ENCODE data around the gene KCNK2. TPM values are rescaled to one million over a fixed set of nuclear protein-coding genes. Genes with fewer than 3 reads are reported as not detected.
"Not testable (repeated sequence)": the region's sequence is repeated elsewhere in the genome, so short reads cannot be mapped to it uniquely, and the experiment has no call there.

The KCNK2 gene
- total RNA-seq, 1 donor = 0.10 TPM

GRCh38 chr1:215160351-215160750 is 77.8 kb downstream of the KCNK2 start:
- H3K4me3 ChIP-seq (ENCODE audit: low read length) = no peak overlapping the region
- no peaks in the 10 kb centered on the region for H3K27me3 ChIP-seq (ENCODE audit: insufficient read depth, low read length)
- H3K9me3 ChIP-seq (ENCODE audit: low read depth, low read length) = no peaks in the 10 kb centered on the region
- no peaks in the 10 kb centered on the region for H3K4me1 ChIP-seq (ENCODE audit: insufficient read depth, low read length)

- not testable (repeated sequence) for H3K9me3 ChIP-seq (ENCODE audit: low read depth, low read length); H3K27me3 ChIP-seq (ENCODE audit: insufficient read depth, low read length); H3K4me3 ChIP-seq (ENCODE audit: low read length); H3K4me1 ChIP-seq (ENCODE audit: insufficient read depth, low read length)
Measured at GRCh38 chr1:215163144-215163543, 80.6 kb downstream of the KCNK2 start.

- H3K9me3 ChIP-seq (ENCODE audit: low read depth, low read length) = peaks cover 6% of the 10 kb centered on the region
- no peaks in the 10 kb centered on the region for H3K4me1 ChIP-seq (ENCODE audit: insufficient read depth, low read length)
- no peaks in the 10 kb centered on the region for H3K27me3 ChIP-seq (ENCODE audit: insufficient read depth, low read length)
- H3K4me3 ChIP-seq (ENCODE audit: low read length) = no peak overlapping the region
Measured at GRCh38 chr1:215166886-215167285, 84.3 kb downstream of the KCNK2 start.

- H3K4me1 ChIP-seq (ENCODE audit: insufficient read depth, low read length) = no peaks in the 10 kb centered on the region
- H3K4me3 ChIP-seq (ENCODE audit: low read length) = no peak overlapping the region
- H3K27me3 ChIP-seq (ENCODE audit: insufficient read depth, low read length) = no peaks in the 10 kb centered on the region
- no peaks in the 10 kb centered on the region for H3K9me3 ChIP-seq (ENCODE audit: low read depth, low read length)
Measured at GRCh38 chr1:215181518-215181917, 99.0 kb downstream of the KCNK2 start.

GRCh38 chr1:215185067-215185620 is 102.6 kb downstream of the KCNK2 start:
- Histone ChIP-seq H3K4me1 (ENCODE audit: insufficient read depth, low read length) (no peaks in the 10 kb centered on the region), H3K9me3 (ENCODE audit: low read depth, low read length) (no peaks in the 10 kb centered on the region), H3K4me3 (ENCODE audit: low read length) (no peak overlapping the region), H3K27me3 (ENCODE audit: insufficient read depth, low read length) (no peaks in the 10 kb centered on the region)

GRCh38 chr1:215188302-215188950 is 105.9 kb downstream of the KCNK2 start:
- H3K4me1 ChIP-seq (ENCODE audit: insufficient read depth, low read length) = no peaks in the 10 kb centered on the region
- H3K4me3 ChIP-seq (ENCODE audit: low read length) = no peak overlapping the region
- no peaks in the 10 kb centered on the region for H3K27me3 ChIP-seq (ENCODE audit: insufficient read depth, low read length)
- H3K9me3 ChIP-seq (ENCODE audit: low read depth, low read length) = no peaks in the 10 kb centered on the region

- H3K4me1 ChIP-seq (ENCODE audit: insufficient read depth, low read length) = no peaks in the 10 kb centered on the region
- H3K27me3 ChIP-seq (ENCODE audit: insufficient read depth, low read length) = no peaks in the 10 kb centered on the region
- H3K9me3 ChIP-seq (ENCODE audit: low read depth, low read length) = no peaks in the 10 kb centered on the region
- H3K4me3 ChIP-seq (ENCODE audit: low read length) = no peak overlapping the region
Measured at GRCh38 chr1:215192306-215192705, 109.8 kb downstream of the KCNK2 start.

GRCh38 chr1:215198021-215198420 is 115.5 kb downstream of the KCNK2 start:
- H3K27me3 ChIP-seq (ENCODE audit: insufficient read depth, low read length) = no peaks in the 10 kb centered on the region
- no peak overlapping the region for H3K4me3 ChIP-seq (ENCODE audit: low read length)
- no peaks in the 10 kb centered on the region for H3K4me1 ChIP-seq (ENCODE audit: insufficient read depth, low read length)
- peaks cover 4% of the 10 kb centered on the region for H3K9me3 ChIP-seq (ENCODE audit: low read depth, low read length)

GRCh38 chr1:215200121-215200520 is 117.6 kb downstream of the KCNK2 start:
- Histone ChIP-seq H3K4me3 (ENCODE audit: low read length) (no peak overlapping the region), H3K4me1 (ENCODE audit: insufficient read depth, low read length) (no peaks in the 10 kb centered on the region), H3K9me3 (ENCODE audit: low read depth, low read length) (peaks cover 4% of the 10 kb centered on the region), H3K27me3 (ENCODE audit: insufficient read depth, low read length) (no peaks in the 10 kb centered on the region)

- Histone ChIP-seq H3K4me3 (ENCODE audit: low read length) (no peak overlapping the region), H3K4me1 (ENCODE audit: insufficient read depth, low read length) (no peaks in the 10 kb centered on the region), H3K9me3 (ENCODE audit: low read depth, low read length) (peaks cover 4% of the 10 kb centered on the region), H3K27me3 (ENCODE audit: insufficient read depth, low read length) (no peaks in the 10 kb centered on the region)
Measured at GRCh38 chr1:215201283-215201682, 118.7 kb downstream of the KCNK2 start.

GRCh38 chr1:215202868-215203267 is 120.3 kb downstream of the KCNK2 start:
- Histone ChIP-seq H3K4me3 (ENCODE audit: low read length) (no peak overlapping the region), H3K27me3 (ENCODE audit: insufficient read depth, low read length) (no peaks in the 10 kb centered on the region)

GRCh38 chr1:215210167-215210566 is 127.6 kb downstream of the KCNK2 start:
- H3K9me3 ChIP-seq (ENCODE audit: low read depth, low read length) = no peaks in the 10 kb centered on the region
- H3K27me3 ChIP-seq (ENCODE audit: insufficient read depth, low read length) = no peaks in the 10 kb centered on the region
- H3K4me1 ChIP-seq (ENCODE audit: insufficient read depth, low read length) = no peaks in the 10 kb centered on the region
- no peak overlapping the region for H3K4me3 ChIP-seq (ENCODE audit: low read length)

More at GRCh38 chr1:215202868-215203267, 120.3 kb downstream of the KCNK2 start:
- Histone ChIP-seq H3K9me3 (ENCODE audit: low read depth, low read length) (peaks cover 4% of the 10 kb centered on the region), H3K4me1 (ENCODE audit: insufficient read depth, low read length) (no peaks in the 10 kb centered on the region)

- no peaks in the 10 kb centered on the region for H3K27me3 ChIP-seq (ENCODE audit: insufficient read depth, low read length)
- no peaks in the 10 kb centered on the region for H3K4me1 ChIP-seq (ENCODE audit: insufficient read depth, low read length)
- H3K4me3 ChIP-seq (ENCODE audit: low read length) = no peak overlapping the region
- H3K9me3 ChIP-seq (ENCODE audit: low read depth, low read length) = no peaks in the 10 kb centered on the region
Measured at GRCh38 chr1:215215846-215216245, 133.3 kb downstream of the KCNK2 start.

- no peak overlapping the region for H3K4me3 ChIP-seq (ENCODE audit: low read length)
- no peaks in the 10 kb centered on the region for H3K27me3 ChIP-seq (ENCODE audit: insufficient read depth, low read length)
Measured at GRCh38 chr1:215219372-215219771, 136.8 kb downstream of the KCNK2 start.

GRCh38 chr1:215220346-215220745 is 137.8 kb downstream of the KCNK2 start:
- Histone ChIP-seq H3K9me3 (ENCODE audit: low read depth, low read length) (no peaks in the 10 kb centered on the region), H3K27me3 (ENCODE audit: insufficient read depth, low read length) (no peaks in the 10 kb centered on the region), H3K4me1 (ENCODE audit: insufficient read depth, low read length) (no peaks in the 10 kb centered on the region), H3K4me3 (ENCODE audit: low read length) (no peak overlapping the region)

More at GRCh38 chr1:215219372-215219771, 136.8 kb downstream of the KCNK2 start:
- H3K4me1 ChIP-seq (ENCODE audit: insufficient read depth, low read length) = no peaks in the 10 kb centered on the region
- no peaks in the 10 kb centered on the region for H3K9me3 ChIP-seq (ENCODE audit: low read depth, low read length)

- no peaks in the 10 kb centered on the region for H3K27me3 ChIP-seq (ENCODE audit: insufficient read depth, low read length)
- H3K4me1 ChIP-seq (ENCODE audit: insufficient read depth, low read length) = no peaks in the 10 kb centered on the region
Measured at GRCh38 chr1:215226757-215227156, 144.2 kb downstream of the KCNK2 start.

More at GRCh38 chr1:215226757-215227156, 144.2 kb downstream of the KCNK2 start:
- Histone ChIP-seq H3K4me3 (ENCODE audit: low read length) (no peak overlapping the region), H3K9me3 (ENCODE audit: low read depth, low read length) (no peaks in the 10 kb centered on the region)

Measured in mononuclear cell (primary cell).